Measurements from ENCODE around the gene AKR1D1. TPM values are rescaled to one million over a fixed set of nuclear protein-coding genes. Genes with fewer than 3 reads are reported as not detected.
A peak's percentile ranks its signal among the peaks of the same experiment; 100 is the strongest.
"Not testable (repeated sequence)": the region's sequence is repeated elsewhere in the genome, so short reads cannot be mapped to it uniquely, and the experiment has no call there.

Gene AKR1D1
- total RNA-seq, 1 experiment from 2014 or later: not detected

- DNase-seq (ENCODE audit: low spot score): no peak
Measured at GRCh38 chr7:138074121-138074520, 2.1 kb upstream of the AKR1D1 start.

- DNase-seq (ENCODE audit: low spot score): no peak
Measured at GRCh38 chr7:138074540-138074939, 1.7 kb upstream of the AKR1D1 start.

GRCh38 chr7:138075350-138075749 lies 909 bp upstream of the AKR1D1 start:
- DNase-seq (ENCODE audit: low spot score): no peak

GRCh38 chr7:138075786-138076185 lies 473 bp upstream of the AKR1D1 start:
- DNase-seq (ENCODE audit: low spot score): not testable (repeated sequence)

GRCh38 chr7:138077809-138078208 lies 1.6 kb downstream of the AKR1D1 start:
- DNase-seq (ENCODE audit: low spot score): no peak

GRCh38 chr7:138079137-138079536 lies 2.9 kb downstream of the AKR1D1 start:
- no peak for DNase-seq (ENCODE audit: low spot score)

GRCh38 chr7:138081868-138082267 lies 5.6 kb downstream of the AKR1D1 start:
- DNase-seq (ENCODE audit: low spot score): no peak

- DNase-seq (ENCODE audit: low spot score): no peak
Measured at GRCh38 chr7:138083859-138084258, 7.6 kb downstream of the AKR1D1 start.

GRCh38 chr7:138086563-138087270 lies 10.5 kb downstream of the AKR1D1 start:
- no peak for DNase-seq (ENCODE audit: low spot score)

GRCh38 chr7:138089080-138089901 lies 13.0 kb downstream of the AKR1D1 start:
- DNase-seq (ENCODE audit: low spot score): peak; percentile 25

- no peak for DNase-seq (ENCODE audit: low spot score)
Measured at GRCh38 chr7:138091032-138091431, 14.8 kb downstream of the AKR1D1 start.

GRCh38 chr7:138091840-138092239 lies 15.6 kb downstream of the AKR1D1 start:
- not testable (repeated sequence) for DNase-seq (ENCODE audit: low spot score)

- DNase-seq (ENCODE audit: low spot score): no peak
Measured at GRCh38 chr7:138092486-138093028, 16.3 kb downstream of the AKR1D1 start.

GRCh38 chr7:138095972-138096935 lies 20.0 kb downstream of the AKR1D1 start:
- DNase-seq (ENCODE audit: low spot score): no peak

- no peak for DNase-seq (ENCODE audit: low spot score)
Measured at GRCh38 chr7:138097064-138097741, 20.9 kb downstream of the AKR1D1 start.

GRCh38 chr7:138099813-138100212 lies 23.6 kb downstream of the AKR1D1 start:
- no peak for DNase-seq (ENCODE audit: low spot score)

- DNase-seq (ENCODE audit: low spot score): no peak
Measured at GRCh38 chr7:138105221-138105620, 29.0 kb downstream of the AKR1D1 start.

- no peak for DNase-seq (ENCODE audit: low spot score)
Measured at GRCh38 chr7:138115047-138115446, 38.8 kb downstream of the AKR1D1 start.

GRCh38 chr7:138116141-138116540 lies 39.9 kb downstream of the AKR1D1 start:
- DNase-seq (ENCODE audit: low spot score): peak; percentile 92

GRCh38 chr7:138116892-138117291 lies 40.6 kb downstream of the AKR1D1 start:
- DNase-seq (ENCODE audit: low spot score): no peak

Data from A172 (cell line).